ENCODE measurements around the gene OSGEP.
"Not testable (repeated sequence)": the region's sequence is repeated elsewhere in the genome, so short reads cannot be mapped to it uniquely, and the experiment has no call there.

OSGEP gene

DNA sequence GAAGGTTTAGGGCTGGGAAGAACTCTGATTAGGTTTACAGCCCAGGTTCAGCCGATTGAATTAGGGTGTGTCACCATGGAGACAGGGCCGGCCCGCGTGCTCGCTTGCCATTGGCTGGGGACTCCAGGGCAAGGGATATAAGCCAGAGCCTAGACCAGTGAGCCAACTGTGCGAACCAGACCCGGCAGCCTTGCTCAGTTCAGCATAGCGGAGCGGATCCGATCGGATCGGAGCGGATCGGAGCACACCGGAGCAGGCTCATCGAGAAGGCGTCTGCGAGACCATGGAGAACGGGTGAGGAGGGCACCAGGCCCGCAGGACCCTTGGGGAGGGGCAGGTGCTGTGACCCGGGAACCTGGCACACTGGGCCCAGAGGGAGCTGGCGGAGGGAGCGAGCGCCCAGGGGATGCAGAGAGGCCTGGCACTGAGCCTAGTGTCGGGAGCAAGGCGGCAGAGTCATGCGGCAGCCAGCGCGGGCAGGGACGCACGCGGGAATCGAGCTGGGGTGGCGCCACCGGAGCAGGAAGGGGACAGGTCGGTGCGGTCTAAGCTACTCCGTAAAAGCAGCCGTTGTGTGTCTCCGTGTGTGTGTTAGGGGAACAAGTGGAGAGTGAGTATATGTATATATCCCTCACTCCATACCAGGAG is 14.8 kb upstream of the OSGEP start, which contains the start of gene PNP:
Gene PNP (plus strand): TSS at position 165 of the 648 bp plus-strand sequence. CDS start 119 bp downstream, at position 284.
- no peak for DNase-seq

DNA sequence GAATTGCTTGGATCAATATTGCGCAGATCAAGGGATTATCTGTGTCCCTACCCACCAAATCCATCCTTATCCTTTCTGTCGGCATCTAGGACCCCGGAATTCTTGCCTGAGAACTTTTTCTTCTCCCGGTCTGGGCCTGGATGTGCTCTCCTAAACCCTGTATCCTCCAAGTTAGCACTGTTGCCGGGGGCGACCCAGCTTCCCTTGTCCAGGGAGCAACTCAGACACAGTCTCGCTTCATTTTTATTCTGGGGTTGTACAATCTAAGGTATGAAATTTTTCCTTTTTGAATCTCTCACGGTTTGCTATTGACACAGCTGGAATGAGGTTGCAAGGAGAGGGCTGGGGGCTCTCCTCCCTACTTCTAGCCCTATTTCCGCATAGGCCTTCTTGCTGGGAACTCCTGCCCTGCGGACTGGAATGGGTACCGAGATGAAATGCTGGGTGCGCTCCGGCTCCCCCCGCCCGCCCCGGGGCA is 14.2 kb upstream of the OSGEP start:
- DNase-seq, result no peak

DNA sequence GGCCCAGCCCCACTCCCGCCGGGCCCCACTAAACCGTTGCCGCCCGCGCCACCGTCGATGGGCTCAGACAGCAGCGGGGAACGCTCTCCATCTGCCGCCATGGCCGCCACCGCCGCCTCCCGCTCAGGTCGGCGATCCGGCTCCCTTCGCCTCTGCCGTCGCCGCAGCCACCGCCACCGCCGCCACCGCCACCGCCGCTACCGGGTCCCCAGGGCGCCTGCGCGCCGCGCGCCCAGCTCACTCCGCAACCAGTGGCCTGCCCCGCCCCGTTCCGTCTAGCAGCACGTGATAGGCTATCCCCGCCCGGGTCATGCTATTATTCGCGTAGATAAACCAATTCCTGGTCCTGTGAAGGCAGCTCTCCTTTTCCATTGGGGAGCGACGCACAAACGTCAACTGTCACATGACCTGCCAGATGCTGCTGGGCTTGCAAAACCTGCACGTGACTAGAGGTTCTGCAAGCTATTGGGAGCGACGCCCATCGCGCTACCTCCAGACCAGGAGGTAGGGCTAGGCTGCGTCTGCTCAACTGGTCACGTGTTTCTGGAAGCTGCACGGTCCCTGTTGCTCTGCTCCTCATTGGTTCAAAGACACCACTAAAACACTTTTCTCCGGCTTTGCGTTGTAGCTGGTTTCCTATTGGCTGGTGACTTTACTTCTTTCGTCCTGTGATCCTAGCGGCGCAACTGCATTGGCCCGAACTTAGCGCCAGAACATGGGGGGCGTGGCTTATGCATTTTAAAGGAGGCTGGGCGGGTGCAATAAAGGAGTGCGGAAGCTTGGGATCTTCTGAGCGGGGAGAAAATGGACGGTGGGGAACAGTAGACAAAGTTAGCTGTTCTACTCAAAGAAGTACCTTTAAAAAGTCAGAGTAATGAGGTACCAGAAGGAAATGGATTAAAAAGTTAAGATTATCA is 6.9 kb upstream of the OSGEP start, which contains the start of gene PIP4P1:
Gene PIP4P1 (minus strand): TSS at position 210 of the 917 bp plus-strand sequence. CDS start 109 bp downstream, at position 101.
- peak; percentile 98 for DNase-seq

DNA sequence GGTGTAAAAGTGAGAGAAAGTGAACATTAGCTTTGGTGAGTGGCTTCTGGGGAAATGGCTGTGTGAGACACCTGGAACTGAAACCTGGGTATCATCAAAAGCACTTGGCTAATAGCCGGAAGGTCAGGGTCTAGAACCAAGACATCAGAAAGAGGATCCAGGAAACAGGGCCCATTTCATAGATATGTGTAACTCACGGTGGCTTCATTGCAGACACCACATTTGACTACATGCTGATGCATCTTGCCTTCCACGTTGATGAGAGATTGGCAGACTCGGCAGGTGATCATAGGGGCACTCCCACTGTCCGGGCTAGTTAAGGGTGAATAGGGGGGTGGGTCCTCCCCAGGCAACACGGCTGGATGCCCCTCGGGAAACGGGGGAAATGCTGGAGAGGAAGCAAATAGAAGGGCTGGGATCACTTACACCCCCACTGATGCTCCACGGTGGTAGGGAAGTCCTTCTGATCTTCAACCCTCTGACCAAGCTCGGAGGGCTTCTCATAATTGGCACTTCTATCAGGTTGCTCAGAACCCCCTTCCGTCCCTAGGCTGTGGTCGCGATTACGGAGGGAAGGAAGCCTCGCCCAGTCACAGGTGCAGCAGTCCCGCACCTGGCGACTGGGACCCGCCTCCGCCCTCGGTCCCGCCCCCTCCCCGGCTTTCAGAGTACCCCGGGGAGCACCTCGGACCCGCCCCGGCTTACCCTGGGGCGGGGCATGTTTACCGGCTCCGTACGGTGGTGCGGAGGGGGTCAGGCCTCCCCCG is 6.0 kb upstream of the OSGEP start:
- no peak for DNase-seq

DNA sequence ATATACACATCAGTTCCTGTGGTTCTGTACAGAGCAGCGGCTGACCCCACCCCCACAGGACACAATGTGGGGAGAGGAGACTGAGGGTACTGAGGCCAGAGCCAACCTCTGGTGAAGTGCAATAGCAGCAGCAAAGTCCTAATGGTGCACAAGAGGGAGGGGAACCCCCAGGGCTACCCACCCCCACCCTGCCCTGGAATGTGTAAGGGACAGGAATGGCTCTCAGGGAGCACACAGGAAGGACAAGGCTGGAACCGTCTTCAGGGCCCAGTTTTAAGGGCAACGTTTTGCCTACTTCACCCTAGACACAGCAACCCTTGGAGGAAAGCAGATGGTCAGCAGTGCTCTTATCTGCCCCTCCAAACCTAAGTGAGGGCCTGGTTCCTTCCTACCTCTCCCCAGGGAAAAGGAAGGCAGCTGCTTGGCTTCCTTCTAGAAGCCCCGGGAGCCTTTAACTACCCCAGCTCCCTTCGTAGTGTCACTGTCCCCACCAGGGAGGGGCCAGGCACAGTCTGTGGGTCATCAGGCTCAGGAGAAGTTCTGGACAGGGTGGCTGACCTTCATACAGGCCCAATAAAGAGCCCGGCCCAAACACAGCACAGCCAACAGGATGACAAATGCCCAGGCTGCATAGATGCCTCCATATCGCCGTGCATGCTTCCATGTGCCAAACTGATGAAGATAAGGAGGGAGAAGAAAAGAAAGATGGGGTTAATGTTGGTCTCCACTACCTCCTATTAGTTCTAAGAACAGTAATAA is 3.6 kb upstream of the OSGEP start:
- no peak for DNase-seq

DNA sequence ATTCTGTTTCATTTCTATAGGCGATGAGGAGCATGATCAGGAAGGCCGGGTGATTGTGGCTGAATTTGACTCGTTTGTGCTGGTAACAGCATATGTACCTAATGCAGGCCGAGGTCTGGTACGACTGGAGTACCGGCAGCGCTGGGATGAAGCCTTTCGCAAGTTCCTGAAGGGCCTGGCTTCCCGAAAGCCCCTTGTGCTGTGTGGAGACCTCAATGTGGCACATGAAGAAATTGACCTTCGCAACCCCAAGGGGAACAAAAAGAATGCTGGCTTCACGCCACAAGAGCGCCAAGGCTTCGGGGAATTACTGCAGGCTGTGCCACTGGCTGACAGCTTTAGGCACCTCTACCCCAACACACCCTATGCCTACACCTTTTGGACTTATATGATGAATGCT is 2.4 kb upstream of the OSGEP start:
- DNase-seq, result no peak

DNA sequence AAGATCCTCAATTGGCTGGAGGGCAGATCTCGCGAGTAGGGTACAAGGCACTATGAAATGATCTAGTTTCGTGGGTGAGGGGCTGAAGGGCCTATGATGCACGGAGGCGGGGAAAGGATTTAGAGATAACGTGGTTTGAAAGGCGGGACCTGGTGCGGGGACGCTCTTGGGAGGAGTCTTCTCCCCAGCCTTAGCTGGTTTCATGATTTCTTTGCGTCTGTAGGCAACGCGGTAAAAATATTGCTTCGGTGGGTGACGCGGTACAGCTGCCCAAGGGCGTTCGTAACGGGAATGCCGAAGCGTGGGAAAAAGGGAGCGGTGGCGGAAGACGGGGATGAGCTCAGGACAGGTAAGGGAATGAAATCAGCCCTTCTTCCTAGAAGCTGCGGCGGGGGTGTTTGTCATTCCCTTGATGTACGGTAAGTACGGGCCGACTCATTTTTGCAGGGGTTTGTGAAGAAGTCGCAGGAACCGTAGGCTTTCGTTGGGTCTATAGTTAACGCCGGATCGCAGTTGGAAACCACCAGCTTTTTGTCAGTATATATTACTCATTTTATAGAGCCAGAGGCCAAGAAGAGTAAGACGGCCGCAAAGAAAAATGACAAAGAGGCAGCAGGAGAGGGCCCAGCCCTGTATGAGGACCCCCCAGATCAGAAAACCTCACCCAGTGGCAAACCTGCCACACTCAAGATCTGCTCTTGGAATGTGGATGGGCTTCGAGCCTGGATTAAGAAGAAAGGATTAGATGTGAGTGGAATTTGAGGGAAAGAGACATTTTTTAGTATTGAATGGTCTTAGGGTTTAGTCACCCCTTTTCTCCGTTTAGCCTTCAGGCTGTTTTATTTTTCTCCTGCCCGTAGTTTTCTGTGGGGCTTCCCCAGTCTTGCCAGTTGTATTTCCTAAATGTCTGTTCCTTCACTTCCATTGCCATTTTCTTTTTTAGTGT is 1.0 kb upstream of the OSGEP start:
- DNase-seq, result no peak

DNA sequence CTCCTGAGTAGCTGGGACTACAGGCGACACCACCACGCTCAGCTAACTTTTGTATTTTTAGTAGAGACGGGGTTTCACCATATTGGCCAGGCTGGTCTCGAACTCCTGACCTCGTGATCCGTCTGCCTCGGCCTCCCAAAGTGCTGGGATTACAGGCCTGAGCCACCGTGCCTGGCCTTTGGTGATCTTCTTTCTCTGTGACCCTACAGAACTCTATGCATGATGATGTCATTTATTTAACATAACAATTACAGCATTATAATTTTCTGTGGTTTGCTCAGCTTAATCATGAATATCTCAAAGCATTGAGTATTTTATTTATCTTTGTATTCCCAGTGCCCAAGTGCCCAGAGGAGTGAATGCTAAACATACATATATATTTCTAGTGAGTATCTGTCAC is 1.8 kb downstream of the OSGEP start:
- DNase-seq, result not testable (repeated sequence)

DNA sequence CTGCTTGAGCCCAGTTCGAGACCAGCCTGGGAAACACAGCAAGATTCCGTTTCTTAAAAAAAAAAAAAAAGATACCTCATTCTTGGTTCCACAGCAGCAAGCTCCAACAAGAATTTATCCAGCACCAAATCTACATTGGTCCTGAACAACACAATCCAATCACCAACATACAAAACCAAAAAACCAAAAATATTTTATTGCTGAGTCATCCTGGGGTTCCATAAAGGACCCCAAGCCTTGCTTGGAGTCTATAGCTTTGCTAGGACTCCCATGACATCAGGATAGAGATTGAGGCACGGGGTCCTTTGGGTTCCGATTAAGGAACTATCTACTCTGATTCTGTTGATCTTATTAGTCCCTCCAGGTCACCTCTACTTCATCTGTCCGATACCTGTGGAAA is 7.7 kb downstream of the OSGEP start:
- no peak for DNase-seq

DNA sequence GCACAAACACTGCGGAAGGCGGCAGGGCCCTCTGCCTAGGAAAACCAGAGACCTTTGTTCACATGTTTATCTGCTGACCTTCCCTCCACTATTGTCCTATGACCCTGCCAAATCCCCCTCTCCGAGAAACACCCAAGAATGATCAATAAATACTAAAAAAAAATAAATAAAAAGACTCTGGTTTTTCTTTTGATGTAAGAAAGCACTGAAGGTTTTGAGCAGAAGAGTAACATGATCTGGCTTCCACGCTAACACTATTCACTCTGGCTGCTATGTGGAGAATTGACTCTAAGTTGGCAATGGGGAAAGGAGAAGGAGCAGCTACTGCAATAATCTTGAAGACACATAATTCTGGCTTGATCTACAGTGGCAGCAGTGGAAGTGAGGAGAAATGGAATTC is 11.0 kb downstream of the OSGEP start:
- DNase-seq, result not testable (repeated sequence)

DNA sequence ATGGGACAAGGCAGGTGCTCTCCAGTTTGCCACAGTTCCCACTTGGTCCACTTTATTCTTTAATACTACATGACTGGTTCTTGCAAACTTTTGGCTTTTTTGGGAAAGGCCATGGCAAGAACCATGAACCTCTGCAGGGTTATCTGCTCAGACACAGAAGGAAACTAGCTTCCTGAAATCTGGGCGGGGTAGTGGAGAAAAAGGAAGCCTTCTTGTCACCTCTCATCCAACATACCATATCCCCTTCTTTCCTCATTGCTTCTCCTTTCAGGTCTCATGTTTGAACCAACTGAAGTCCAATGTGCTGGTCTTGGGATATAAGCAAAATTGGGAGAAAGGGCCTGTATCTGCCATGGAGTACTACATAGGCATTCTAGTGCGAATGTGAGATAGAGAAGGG is 13.2 kb downstream of the OSGEP start:
- no peak for DNase-seq

DNA sequence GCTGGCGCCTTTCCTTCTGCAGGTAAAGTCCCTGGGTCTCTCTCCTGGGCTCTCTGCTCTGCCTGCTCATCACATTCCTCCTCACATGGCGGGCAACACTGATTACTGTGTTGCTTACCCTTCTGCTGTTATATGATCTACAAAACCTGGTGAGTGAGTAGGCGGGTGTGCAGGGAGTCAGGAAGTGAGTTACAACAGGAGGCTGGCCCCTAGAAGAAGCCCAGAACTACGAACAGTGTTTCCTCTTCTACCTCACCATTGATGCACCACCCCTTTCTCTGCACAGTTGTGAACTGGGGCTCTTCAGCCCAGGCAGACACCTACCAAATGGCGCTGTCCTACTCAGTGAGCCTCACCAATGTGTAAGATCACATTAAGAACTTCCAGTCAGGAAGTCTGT is 13.7 kb downstream of the OSGEP start:
- DNase-seq, result no peak

DNA sequence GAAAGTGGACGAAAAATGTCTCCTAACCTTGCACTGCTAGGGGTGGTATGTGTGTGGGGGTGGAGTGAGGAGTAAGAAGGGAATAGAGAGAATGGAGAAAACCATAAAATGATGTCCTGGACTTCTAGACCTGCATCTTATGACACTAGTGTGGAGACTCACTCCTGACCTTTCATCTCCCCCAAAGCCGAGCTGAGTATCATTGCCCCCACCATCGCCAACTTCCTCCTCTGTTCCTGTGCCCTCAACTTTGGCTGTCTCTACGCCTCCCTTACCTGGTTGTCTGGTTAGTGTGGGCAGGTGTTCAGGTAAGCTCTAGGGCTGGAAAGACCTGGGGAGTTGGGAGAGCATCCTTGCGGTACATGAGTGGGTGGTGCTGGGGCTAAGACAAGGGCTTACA is 14.1 kb downstream of the OSGEP start:
- DNase-seq, result no peak

DNA sequence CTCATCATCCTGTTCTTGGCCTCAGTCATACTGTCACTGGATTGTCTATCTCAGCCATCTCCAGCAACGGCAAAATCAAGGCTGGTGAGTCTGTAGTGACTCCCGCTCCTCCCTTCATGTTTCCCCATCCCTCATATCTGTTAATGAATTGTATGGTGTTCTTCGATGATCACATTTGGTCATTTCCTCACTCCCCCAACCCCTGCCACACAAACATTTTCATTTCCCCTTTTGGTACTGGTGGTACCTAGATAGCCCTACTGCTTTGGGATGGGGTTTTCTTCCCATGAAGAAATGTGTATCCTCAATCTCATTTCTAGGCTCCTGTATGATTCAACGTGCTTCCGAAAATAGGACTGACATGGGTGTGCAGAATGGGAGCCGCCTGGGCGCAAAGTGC is 15.9 kb downstream of the OSGEP start:
- DNase-seq, result no peak

DNA sequence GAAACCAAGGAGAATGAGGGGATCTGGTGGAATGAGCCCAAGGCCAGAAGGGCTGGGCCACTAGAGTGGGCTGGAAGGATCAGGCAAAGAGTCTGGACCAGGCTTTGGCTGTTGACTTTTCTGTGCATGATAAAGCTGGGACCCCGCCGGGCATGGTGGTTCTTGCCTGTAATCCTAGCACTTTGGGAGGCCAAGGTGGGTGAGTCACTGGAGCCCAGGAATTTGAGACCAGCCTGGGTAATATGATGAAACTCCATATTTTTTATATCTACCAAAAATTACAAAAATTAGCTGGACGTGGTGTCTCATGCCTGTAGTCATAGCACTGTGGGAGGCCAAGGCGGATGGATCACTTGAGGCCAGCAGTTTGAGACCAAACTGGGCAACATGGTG is 18.3 kb downstream of the OSGEP start:
- no peak for DNase-seq

DNA sequence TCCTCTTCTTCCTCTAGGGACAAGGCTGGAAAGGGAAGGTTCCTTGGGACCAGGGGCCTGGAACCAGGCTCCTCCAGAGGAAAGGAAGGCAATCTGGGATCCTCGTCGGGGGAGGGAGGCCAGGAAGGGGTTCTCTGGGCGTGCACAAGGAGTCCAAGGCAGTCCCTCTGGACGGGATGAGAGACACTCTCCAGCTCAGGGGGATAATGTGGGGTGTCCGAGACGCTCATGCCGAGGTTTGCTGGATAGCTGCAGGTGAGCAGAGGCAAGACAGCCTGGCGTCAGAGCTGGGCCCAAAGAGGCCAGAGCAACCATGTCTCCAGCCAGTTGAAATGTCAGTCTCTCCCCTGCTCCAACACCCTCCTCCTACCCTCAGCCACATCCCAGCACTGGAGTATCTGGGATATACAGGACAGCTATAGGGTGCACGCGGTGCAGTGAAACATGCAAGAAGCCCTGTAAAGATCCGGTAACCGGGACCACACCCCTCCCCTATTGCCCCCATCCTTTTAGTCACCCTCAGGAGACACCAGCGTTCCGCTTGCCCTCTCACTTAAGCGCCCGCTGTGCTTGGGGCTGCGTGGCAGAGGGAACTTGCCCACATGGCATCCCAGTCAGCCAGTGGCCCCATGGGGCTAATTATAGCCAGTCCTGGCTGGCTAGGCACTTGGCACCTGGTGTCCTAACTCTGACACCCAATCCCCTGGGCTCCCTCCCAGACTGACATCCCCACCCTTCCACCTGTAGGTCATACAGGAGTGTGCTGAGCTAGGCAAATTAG is 18.8 kb downstream of the OSGEP start, which contains the start of gene KLHL33:
Gene KLHL33 (minus strand): TSS at position 585 of the 781 bp plus-strand sequence. CDS start 355 bp downstream, at position 230.
- DNase-seq, result no peak

DNA sequence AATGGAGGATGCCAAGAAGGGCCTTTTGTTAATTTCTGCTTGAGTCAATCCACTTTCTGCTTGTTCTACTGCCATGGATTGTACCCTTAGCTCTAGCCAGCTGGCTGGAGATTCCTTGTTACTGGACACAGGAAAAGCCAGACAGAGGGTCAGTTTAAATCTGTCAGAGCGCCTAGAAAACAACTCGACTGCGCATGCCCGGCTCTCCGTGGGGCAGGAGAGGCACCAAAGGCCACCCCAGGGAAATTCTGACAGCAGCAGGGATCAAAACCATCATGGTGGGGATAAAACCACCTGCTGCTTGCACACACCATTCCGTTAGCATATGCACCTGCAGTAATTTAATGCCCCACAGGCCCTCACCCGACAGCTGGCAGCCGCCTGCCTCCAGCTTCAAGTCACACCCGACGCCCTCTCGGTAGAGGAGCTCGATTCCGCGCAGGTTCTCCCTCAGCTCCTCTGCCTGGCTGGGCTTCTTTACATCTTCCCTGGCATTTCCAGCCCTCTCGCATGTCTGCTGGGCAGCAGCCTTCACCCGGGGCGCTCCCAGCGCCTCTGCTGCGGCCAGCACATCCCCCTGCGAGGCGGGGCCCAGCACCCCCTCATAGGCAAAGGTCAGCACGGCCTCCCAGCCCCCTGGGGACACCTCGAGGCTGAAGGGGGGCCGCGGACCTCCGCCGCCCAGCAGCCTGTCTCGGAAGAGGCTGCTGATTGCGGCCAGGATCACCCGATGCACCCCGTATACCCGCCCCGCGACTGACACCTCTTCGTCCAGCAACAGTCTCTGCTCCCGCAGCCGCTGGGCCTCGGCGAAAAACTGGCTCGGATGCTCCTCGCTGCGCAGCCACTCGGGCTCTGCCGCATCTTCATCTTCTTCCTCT is 19.7 kb downstream of the OSGEP start:
- no peak for DNase-seq

DNA sequence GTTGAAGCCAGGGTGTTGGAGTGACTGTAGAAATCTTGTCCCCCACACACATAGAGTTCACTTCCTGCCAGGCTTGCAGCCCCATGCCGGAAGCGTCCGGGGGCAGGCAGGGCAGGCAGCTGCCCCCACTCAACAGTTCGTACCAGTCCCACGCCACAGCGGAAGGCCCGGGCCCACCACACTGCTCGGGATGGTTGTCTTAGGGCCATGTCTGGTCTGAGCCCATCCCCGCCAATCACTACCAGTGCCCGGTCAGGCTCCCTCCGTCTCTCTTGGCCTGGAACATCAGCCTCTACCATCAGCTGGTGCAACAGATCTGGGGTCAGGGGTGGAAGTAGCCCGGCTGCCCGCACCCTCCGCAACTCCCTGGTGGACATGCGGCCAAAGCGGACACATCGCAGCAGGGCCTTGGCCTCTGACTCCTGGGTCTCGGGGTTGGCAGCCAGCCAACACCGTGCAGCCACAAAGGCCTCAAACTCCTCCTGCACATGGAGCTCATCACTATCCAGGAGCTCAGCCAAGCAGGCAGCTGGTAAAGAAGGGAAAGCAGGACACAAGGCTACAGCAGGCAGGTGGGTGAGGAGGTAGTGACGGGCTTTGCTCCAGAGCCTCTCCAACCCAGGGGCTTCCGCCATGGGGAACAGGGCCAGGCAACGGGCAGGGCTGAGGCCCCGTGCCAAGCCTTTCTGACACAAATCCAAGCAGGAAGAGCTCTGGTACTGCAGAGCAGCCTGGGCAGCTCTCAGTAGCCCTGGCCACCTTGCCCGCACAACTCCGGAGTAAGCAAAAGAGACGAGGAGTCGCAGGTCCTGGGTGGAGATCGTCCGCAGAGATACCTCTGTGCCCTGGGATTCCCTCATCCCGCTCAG is 24.6 kb downstream of the OSGEP start:
- no peak for DNase-seq
